HEK293T (cell line): ENCODE measurements around the gene SNTA1.

Experiments used
- BHLHE40 ChIP-seq: fragments of 450-650 bp; IDR thresholded peaks from 2 replicates; pipeline ENCODE4 v1.6.1; 2016; ENCODE audit warnings: mild to moderate bottlenecking, moderate library complexity, borderline replicate concordance
- CTBP1 ChIP-seq: fragments of 450-650 bp; IDR thresholded peaks from 2 replicates; pipeline ENCODE4 v1.6.1; 2016; ENCODE audit warnings: borderline replicate concordance
- ELF4 ChIP-seq: fragments of 450-650 bp; IDR thresholded peaks from 2 replicates; pipeline ENCODE4 v1.6.1; 2017; ENCODE audit warnings: antibody characterized with exemption
- FOXA1 ChIP-seq: fragments of 450-650 bp; IDR thresholded peaks from 2 replicates; pipeline ENCODE4 v1.6.1; 2016; ENCODE audit warnings: mild to moderate bottlenecking
- FOXK2 ChIP-seq: fragments of 450-650 bp; IDR thresholded peaks from 2 replicates; pipeline ENCODE4 v1.6.1; 2016; ENCODE audit warnings: mild to moderate bottlenecking
- L3MBTL2 ChIP-seq: fragments of 450-650 bp; conservative IDR thresholded peaks from 2 replicates; pipeline ENCODE4 v1.6.1; 2016; ENCODE audit warnings: mild to moderate bottlenecking
- SP1 ChIP-seq: fragments of 450-650 bp; IDR thresholded peaks from 2 replicates; pipeline ENCODE4 v1.6.1; 2017
- SUZ12 ChIP-seq: fragments of 450-650 bp; IDR thresholded peaks from 2 replicates; pipeline ENCODE4 v1.6.1; 2016; ENCODE audit warnings: mild to moderate bottlenecking

GRCh38 chr20:33408313-33408712, 35.2 kb downstream of the SNTA1 start:
- TF ChIP-seq SP1, result no peak
- TF ChIP-seq FOXK2, result no peak
- TF ChIP-seq ELF4, result no peak
- no peak for TF ChIP-seq BHLHE40
- TF ChIP-seq SUZ12, result no peak
- TF ChIP-seq L3MBTL2, result no peak
- no peak for TF ChIP-seq CTBP1
- no peak for TF ChIP-seq FOXA1
